ENCODE results near the gene CHEK1. TPM values are rescaled to one million over a fixed set of nuclear protein-coding genes. Genes with fewer than 3 reads are reported as not detected.
A peak's percentile ranks its signal among the peaks of the same experiment; 100 is the strongest.

CHEK1 gene
- total and polyA plus RNA-seq, 9 of the 15 experiments (the other 6 are each of a cell fraction or from before 2014, with no cell fraction given) = 62.6 to 108 (median 87.5) TPM

DNA sequence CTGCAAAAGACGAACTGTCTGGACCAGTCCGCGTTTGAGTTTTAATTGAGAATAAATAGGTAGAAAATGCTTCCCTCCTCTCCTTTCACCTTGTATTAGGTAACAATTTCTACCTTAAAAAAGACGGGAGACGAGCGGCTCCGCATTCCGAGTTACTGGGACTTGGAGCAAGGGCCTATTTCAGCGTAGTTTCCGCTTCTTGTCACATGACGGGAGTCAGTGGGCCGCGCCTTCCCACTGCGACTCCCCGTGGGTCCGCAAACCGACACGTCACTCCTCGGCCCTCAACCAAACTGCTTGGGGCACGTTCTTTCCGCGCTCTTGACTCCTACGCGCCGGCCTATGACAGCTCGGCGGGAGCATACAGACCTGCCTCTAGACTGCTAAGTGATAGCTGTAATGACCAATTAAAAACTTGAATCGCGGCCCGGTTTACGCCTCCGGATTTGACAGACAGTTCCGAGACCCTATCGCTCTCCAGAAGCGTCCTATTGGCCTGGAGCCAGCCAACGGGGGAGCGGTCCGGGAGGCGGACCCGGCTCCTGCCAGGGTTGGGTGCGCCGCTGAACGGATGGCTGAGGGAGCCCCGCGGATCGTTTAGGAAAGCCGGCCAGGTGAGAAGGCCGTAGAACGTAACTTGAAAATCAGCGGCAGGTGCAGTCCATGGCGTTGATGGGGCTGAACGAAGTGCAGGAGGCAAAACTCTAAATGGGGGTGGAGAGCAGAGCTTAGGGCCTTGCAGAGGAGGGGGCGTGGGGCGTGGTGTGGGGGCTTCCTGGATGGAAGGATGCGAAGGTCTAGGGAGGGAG lies 32.5 kb upstream of the CHEK1 start, which contains the start of gene STT3A (continued):
- peak; percentile 67 for TF ChIP-seq REST (IDR thresholded peaks at IDR 0.05; ENCODE audit: borderline replicate concordance)
- no peak for TF ChIP-seq REST (CRISPR knock-in tag; IDR thresholded peaks at IDR 0.05; ENCODE audit: low read depth)
- TF ChIP-seq FOXA3 (CRISPR knock-in tag; conservative IDR thresholded peaks at IDR 0.05 in 1 of 2, IDR thresholded peaks at IDR 0.05 in 1 of 2) = peak in 1 of 2 experiments; percentile 67; a peak in 1 of 4 replicates
- TF ChIP-seq TEAD2 (tag; IDR thresholded peaks at IDR 0.05) = no peak
- TF ChIP-seq PURB (CRISPR knock-in tag; IDR thresholded peaks at IDR 0.05; ENCODE audit: low read depth) = no peak
- 0 out of 2 replicates have a peak, but pooled peaks have one; percentile 24 for TF ChIP-seq BRD4 (IDR thresholded peaks at IDR 0.05)
- TF ChIP-seq ZNF583 (CRISPR knock-in tag; IDR thresholded peaks at IDR 0.05) = no peak
- TF ChIP-seq NFXL1 (CRISPR knock-in tag; IDR thresholded peaks at IDR 0.05) = no peak
- TF ChIP-seq GTF2E2 (tag; IDR thresholded peaks at IDR 0.05) = peak; percentile 62; the same call in 1 of the 2 replicates
- TF ChIP-seq NBN (IDR thresholded peaks at IDR 0.05; ENCODE audit: low read depth) = peak; percentile 37
- no peak for TF ChIP-seq SRSF9 (IDR thresholded peaks at IDR 0.05; ENCODE audit: borderline replicate concordance, low read depth, low read length)
- TF ChIP-seq ZNF408 (CRISPR knock-in tag; IDR thresholded peaks at IDR 0.05; ENCODE audit: low read depth) = no peak
- TF ChIP-seq TCFL5 (CRISPR knock-in tag; conservative IDR thresholded peaks at IDR 0.05) = no peak
- TF ChIP-seq TOE1 (IDR thresholded peaks at IDR 0.05; ENCODE audit: borderline replicate concordance) = peak; percentile 95
- TF ChIP-seq TOE1 (CRISPR knock-in tag; IDR thresholded peaks at IDR 0.05; ENCODE audit: borderline replicate concordance, low read depth) = no peak
- TF ChIP-seq CTCFL (IDR thresholded peaks at IDR 0.05; ENCODE audit: borderline replicate concordance, insufficient read depth, low read depth, low read length, poor library complexity, severe bottlenecking) = no peak
- no peak for TF ChIP-seq XRCC3 (IDR thresholded peaks at IDR 0.05)
- TF ChIP-seq ZNF644 (tag; IDR thresholded peaks at IDR 0.05; ENCODE audit: low read depth) = no peak
